Activated T-helper 9 cell treated with anti-CD3 and anti-CD28 coated beads, Interleukin-2, amount 50 U/mL, for 16 hours (primary cell): Measurements from ENCODE around the gene XRN1.

Source experiments
- DNase-seq: peaks from one replicate; pipeline ENCODE4 v3.0.0-alpha.2; 2020; ENCODE audit warnings: low read depth

XRN1 gene

GRCh38 chr3:142270407-142270806, 177.4 kb downstream of the XRN1 start:
- DNase-seq = no peak

DNA sequence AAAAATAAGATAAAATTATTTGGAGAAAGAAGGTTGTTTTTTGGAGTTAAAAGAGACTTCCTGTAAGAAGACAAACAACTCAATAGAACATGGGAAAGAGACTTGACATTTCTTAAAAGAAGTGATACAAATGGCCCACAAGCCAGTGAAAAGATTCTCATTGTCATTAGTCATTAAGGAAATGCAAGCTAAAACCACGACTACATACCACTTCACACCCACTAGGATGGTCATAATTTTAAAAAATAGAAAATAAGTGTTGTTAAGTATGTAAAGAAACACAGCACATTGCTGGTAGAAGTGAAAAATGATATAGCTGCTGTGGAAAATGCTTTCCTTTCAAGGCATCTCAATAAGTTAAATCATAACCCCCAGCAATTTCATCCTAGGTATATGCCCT, 178.1 kb downstream of the XRN1 start:
- DNase-seq = no peak

DNA sequence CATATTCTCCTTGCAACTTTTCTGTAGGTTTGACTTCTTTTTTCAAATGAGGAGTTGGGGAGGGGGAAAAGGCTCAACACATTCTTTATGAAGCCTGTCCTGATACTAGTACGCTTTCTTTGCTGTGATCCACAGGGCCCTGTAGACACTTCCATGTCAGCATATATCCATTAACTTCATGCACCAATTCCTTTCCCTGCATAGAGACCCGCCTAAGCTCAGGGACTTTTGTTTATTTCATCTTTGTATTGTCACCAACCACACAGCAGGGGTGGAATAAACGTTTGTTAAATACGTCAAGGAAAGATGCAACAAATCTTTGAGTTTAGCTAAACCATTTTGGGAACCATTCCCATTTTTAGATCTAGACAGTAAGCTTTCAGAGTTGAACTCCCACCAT, 179.4 kb downstream of the XRN1 start:
- DNase-seq = no peak

DNA sequence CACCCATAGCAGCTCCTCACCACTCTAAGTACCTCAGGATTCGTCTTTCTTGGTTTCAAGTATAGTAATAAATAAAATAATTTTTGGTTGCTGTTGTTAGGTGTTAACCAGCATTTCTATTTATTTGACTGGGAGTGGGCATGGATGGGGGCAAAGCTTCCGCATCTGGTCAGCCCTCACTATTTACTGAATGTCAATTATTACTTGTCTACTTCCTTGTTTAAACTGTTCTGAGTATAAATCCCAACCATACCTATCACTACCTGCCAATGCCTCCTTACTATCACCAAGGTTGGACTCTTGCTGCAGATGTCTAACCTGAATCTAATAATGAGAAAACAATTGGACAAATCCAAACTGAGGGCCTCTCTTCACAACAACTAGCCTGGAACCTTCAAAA, 180.6 kb downstream of the XRN1 start:
- no peak for DNase-seq

DNA sequence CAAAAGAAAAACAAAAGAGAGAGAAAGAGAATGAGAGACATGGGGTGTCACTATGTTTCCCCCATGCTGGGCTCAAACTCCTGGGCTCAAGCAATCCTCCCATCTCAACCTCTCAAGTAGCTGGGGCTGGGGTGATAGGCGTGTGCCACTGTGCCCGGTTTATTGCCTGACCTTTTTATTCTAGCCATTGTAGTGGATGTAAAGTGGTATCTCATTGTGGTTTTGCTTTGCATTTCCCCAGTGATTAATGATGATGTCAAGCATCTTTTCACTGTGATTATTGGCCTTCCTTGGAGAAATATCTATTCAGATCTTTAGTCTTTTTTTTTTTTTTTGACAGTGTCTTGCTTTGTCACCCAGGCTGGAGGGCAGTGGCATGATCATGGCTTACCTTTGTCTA, 184.7 kb downstream of the XRN1 start:
- no peak for DNase-seq

- DNase-seq = no peak
These were observed 188.5 kb downstream of the XRN1 start for GRCh38 chr3:142259359-142259758.

GRCh38 chr3:142256712-142257333, 191.0 kb downstream of the XRN1 start:
- DNase-seq = no peak
